Measurements from ENCODE around the gene PLCL1.

Gene PLCL1

GRCh38 chr2:198063242-198063641 is 258.8 kb downstream of the PLCL1 start:
- no peak for DNase-seq (ENCODE audit: low read depth in 1 of 2, low spot score in 1 of 2)
- TF ChIP-seq SPI1 (IDR thresholded peaks at IDR 0.05; ENCODE audit: borderline replicate concordance, low read depth) (no peak), POLR2AphosphoS5 (IDR thresholded peaks at IDR 0.05; ENCODE audit: low read depth) (no peak), GABPA (IDR thresholded peaks at IDR 0.05; ENCODE audit: low read depth) (no peak)
- TF ChIP-seq, protein P1, sequence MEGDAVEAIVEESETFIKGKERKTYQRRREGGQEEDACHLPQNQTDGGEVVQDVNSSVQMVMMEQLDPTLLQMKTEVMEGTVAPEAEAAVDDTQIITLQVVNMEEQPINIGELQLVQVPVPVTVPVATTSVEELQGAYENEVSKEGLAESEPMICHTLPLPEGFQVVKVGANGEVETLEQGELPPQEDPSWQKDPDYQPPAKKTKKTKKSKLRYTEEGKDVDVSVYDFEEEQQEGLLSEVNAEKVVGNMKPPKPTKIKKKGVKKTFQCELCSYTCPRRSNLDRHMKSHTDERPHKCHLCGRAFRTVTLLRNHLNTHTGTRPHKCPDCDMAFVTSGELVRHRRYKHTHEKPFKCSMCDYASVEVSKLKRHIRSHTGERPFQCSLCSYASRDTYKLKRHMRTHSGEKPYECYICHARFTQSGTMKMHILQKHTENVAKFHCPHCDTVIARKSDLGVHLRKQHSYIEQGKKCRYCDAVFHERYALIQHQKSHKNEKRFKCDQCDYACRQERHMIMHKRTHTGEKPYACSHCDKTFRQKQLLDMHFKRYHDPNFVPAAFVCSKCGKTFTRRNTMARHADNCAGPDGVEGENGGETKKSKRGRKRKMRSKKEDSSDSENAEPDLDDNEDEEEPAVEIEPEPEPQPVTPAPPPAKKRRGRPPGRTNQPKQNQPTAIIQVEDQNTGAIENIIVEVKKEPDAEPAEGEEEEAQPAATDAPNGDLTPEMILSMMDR (IDR thresholded peaks at IDR 0.05; ENCODE audit: insufficient read depth, low read length): no peak
- TF ChIP-seq, protein P2, sequence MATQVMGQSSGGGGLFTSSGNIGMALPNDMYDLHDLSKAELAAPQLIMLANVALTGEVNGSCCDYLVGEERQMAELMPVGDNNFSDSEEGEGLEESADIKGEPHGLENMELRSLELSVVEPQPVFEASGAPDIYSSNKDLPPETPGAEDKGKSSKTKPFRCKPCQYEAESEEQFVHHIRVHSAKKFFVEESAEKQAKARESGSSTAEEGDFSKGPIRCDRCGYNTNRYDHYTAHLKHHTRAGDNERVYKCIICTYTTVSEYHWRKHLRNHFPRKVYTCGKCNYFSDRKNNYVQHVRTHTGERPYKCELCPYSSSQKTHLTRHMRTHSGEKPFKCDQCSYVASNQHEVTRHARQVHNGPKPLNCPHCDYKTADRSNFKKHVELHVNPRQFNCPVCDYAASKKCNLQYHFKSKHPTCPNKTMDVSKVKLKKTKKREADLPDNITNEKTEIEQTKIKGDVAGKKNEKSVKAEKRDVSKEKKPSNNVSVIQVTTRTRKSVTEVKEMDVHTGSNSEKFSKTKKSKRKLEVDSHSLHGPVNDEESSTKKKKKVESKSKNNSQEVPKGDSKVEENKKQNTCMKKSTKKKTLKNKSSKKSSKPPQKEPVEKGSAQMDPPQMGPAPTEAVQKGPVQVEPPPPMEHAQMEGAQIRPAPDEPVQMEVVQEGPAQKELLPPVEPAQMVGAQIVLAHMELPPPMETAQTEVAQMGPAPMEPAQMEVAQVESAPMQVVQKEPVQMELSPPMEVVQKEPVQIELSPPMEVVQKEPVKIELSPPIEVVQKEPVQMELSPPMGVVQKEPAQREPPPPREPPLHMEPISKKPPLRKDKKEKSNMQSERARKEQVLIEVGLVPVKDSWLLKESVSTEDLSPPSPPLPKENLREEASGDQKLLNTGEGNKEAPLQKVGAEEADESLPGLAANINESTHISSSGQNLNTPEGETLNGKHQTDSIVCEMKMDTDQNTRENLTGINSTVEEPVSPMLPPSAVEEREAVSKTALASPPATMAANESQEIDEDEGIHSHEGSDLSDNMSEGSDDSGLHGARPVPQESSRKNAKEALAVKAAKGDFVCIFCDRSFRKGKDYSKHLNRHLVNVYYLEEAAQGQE (IDR thresholded peaks at IDR 0.05; ENCODE audit: insufficient replicate concordance, low read depth): no peak
- peaks cover 6% of the 10 kb centered on the region for H3K27me3 ChIP-seq (ENCODE audit: insufficient read depth, poor library complexity, severe bottlenecking)
- H3K27ac ChIP-seq (replicated peaks): no peak overlapping the region
- H3K4me3 ChIP-seq (replicated peaks; ENCODE audit: insufficient read depth, low read length): no peak overlapping the region

- DNase-seq (ENCODE audit: low read depth in 1 of 2, low spot score in 1 of 2): no peak
- no peak overlapping the region for H3K27ac ChIP-seq (replicated peaks)
- peaks cover 6% of the 10 kb centered on the region for H3K27me3 ChIP-seq (ENCODE audit: insufficient read depth, poor library complexity, severe bottlenecking)
- no peak overlapping the region for H3K4me3 ChIP-seq (replicated peaks; ENCODE audit: insufficient read depth, low read length)
- no peak for TF ChIP-seq POLR2AphosphoS5 (IDR thresholded peaks at IDR 0.05; ENCODE audit: low read depth)
- no peak for TF ChIP-seq SPI1 (IDR thresholded peaks at IDR 0.05; ENCODE audit: borderline replicate concordance, low read depth)
- no peak for TF ChIP-seq GABPA (IDR thresholded peaks at IDR 0.05; ENCODE audit: low read depth)
- TF ChIP-seq, protein P1 (IDR thresholded peaks at IDR 0.05; ENCODE audit: insufficient read depth, low read length): no peak
- TF ChIP-seq, protein P2 (IDR thresholded peaks at IDR 0.05; ENCODE audit: insufficient replicate concordance, low read depth): no peak
Observed at GRCh38 chr2:198065322-198065721, 260.9 kb downstream of the PLCL1 start.

DNA sequence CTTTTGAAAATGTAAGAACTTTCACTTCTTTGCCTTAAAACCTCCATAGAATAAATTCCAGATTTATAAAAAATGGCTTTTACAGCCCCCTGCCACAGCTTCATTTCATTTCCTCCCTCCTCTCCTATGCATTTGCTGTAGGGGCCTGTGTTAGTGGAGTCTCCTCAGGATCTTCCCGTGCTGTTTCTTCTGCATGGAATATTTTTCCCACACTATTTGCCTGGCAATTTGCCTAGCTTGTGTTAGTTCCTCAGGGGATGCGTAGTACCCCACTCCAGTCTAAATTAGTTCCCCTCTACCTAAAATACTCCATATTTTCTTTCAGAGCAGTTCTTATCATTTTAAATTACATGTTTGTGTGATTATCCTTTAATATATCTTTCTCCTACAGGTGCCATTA is 262.2 kb downstream of the PLCL1 start:
- no peak overlapping the region for H3K4me3 ChIP-seq (replicated peaks; ENCODE audit: insufficient read depth, low read length)
- no peak for DNase-seq (ENCODE audit: low read depth in 1 of 2, low spot score in 1 of 2)
- H3K27ac ChIP-seq (replicated peaks): no peak overlapping the region
- H3K27me3 ChIP-seq (ENCODE audit: insufficient read depth, poor library complexity, severe bottlenecking): peaks cover 6% of the 10 kb centered on the region
- no peak for TF ChIP-seq SPI1 (IDR thresholded peaks at IDR 0.05; ENCODE audit: borderline replicate concordance, low read depth)
- TF ChIP-seq, protein P1 (IDR thresholded peaks at IDR 0.05; ENCODE audit: insufficient read depth, low read length): no peak
- TF ChIP-seq, protein P2 (IDR thresholded peaks at IDR 0.05; ENCODE audit: insufficient replicate concordance, low read depth): no peak
- no peak for TF ChIP-seq POLR2AphosphoS5 (IDR thresholded peaks at IDR 0.05; ENCODE audit: low read depth)
- no peak for TF ChIP-seq GABPA (IDR thresholded peaks at IDR 0.05; ENCODE audit: low read depth)

Data from HL-60 (cell line).